ENCODE data around the gene BBS9. TPM values are rescaled to one million over a fixed set of nuclear protein-coding genes. Genes with fewer than 3 reads are reported as not detected.

The BBS9 gene
- 8.6 TPM for polyA plus RNA-seq (2013, experiment 1 of 2)
- 8.4 TPM for polyA plus RNA-seq (2013, experiment 2 of 2)

- Histone ChIP-seq H3K27me3 (ENCODE audit: control insufficient read depth in 1 of 2, insufficient read depth in 1 of 2, low read length in 2 of 2) (no peaks in the 10 kb centered on the region), H4K91ac (ENCODE audit: low read length) (peak within 1 kb of the TSS; percentile 87), H2AFZ (ENCODE audit: low read depth, low read length) (peak within 1 kb of the TSS; percentile 91), H2BK15ac (ENCODE audit: low read depth, poor library complexity, severe bottlenecking) (peak within 1 kb of the TSS; percentile 84), H4K8ac (ENCODE audit: low read length) (peak within 1 kb of the TSS; percentile 94), H3K9ac (ENCODE audit: low read length) (peak within 1 kb of the TSS; percentile 90), H2BK5ac (ENCODE audit: low read depth, low read length, poor library complexity, severe bottlenecking) (no peak within 1 kb of the TSS), H3K27ac (ENCODE audit: low read length, poor library complexity, severe bottlenecking) (peak within 1 kb of the TSS; percentile 52), H3K4me3 (ENCODE audit: insufficient read depth in 1 of 2, low read depth in 1 of 2, low read length in 2 of 2) (peak within 1 kb of the TSS; percentile 72 to 93), H3K18ac (ENCODE audit: low read depth in 1 of 2, low read length in 2 of 2) (peak within 1 kb of the TSS; percentile 89 to 96), H3K36me3 (ENCODE audit: control insufficient read depth in 1 of 2, insufficient read depth in 2 of 2, low read depth in 1 of 2, low read length in 2 of 2) (no peaks in the 10 kb centered on the region), H2BK12ac (ENCODE audit: low read length in 2 of 2) (peak within 1 kb of the TSS in 1 of 2 experiments; percentile 6), H3K4me1 (ENCODE audit: control insufficient read depth, insufficient read depth, low read depth, low read length) (no peaks in the 10 kb centered on the region), H3K4me2 (ENCODE audit: low read length, poor library complexity, severe bottlenecking) (peak within 1 kb of the TSS; percentile 86), H3K14ac (ENCODE audit: low read length in 2 of 2) (peak within 1 kb of the TSS in 1 of 2 experiments; percentile 91), H2AK5ac (ENCODE audit: low read length, severe bottlenecking) (no peak within 1 kb of the TSS), H3K9me3 (ENCODE audit: control insufficient read depth, low read length) (no peaks in the 10 kb centered on the region), H2BK120ac (ENCODE audit: low read depth, low read length) (no peak within 1 kb of the TSS), H3K79me1 (replicated peaks; ENCODE audit: low read length, poor library complexity, severe bottlenecking) (peaks cover 8% of the 10 kb centered on the region), H3K23ac (ENCODE audit: low read length in 2 of 2) (no peak within 1 kb of the TSS), H3K4ac (ENCODE audit: low read depth in 1 of 2, low read length in 2 of 2) (peak within 1 kb of the TSS; percentile 81 to 82)
- peak; percentile 98 for DNase-seq
- under 1% methylated on average over 44 of the region's 57 CpGs for WGBS
Observed at GRCh38 chr7:33128990-33129805, at the start of gene BBS9. TSS of gene BBS9 (plus strand) at chr7:33129564. CDS start at chr7:33146253, 16,689 bp downstream.

GRCh38 chr7:33079763-33080690 is 49.3 kb upstream of the BBS9 start:
- no peaks in the 10 kb centered on the region for H3K9me3 ChIP-seq (ENCODE audit: control insufficient read depth, low read length)
- no peak overlapping the region for H4K8ac ChIP-seq (ENCODE audit: low read length)
- H3K14ac ChIP-seq (ENCODE audit: low read length in 2 of 2) = no peak overlapping the region
- no peak overlapping the region for H2AFZ ChIP-seq (ENCODE audit: low read depth, low read length)
- H3K27ac ChIP-seq (ENCODE audit: low read length, poor library complexity, severe bottlenecking) = no peak overlapping the region
- no peak overlapping the region for H2BK5ac ChIP-seq (ENCODE audit: low read depth, low read length, poor library complexity, severe bottlenecking)
- no peak overlapping the region for H3K9ac ChIP-seq (ENCODE audit: low read length)
- H3K4me2 ChIP-seq (ENCODE audit: low read length, poor library complexity, severe bottlenecking) = no peak overlapping the region
- no peak overlapping the region for H3K18ac ChIP-seq (ENCODE audit: low read depth in 1 of 2, low read length in 2 of 2)
- H3K4me3 ChIP-seq (ENCODE audit: insufficient read depth in 1 of 2, low read depth in 1 of 2, low read length in 2 of 2) = no peak overlapping the region
- H3K27me3 ChIP-seq (ENCODE audit: control insufficient read depth in 1 of 2, insufficient read depth in 1 of 2, low read length in 2 of 2) = peaks cover 3 to 22% of the 10 kb centered on the region in 2 experiments
- no peaks in the 10 kb centered on the region for H3K79me1 ChIP-seq (replicated peaks; ENCODE audit: low read length, poor library complexity, severe bottlenecking)
- H2AK5ac ChIP-seq (ENCODE audit: low read length, severe bottlenecking) = no peak overlapping the region
- H3K4ac ChIP-seq (ENCODE audit: low read depth in 1 of 2, low read length in 2 of 2) = no peak overlapping the region
- H3K23ac ChIP-seq (ENCODE audit: low read length in 2 of 2) = no peak overlapping the region
- no peaks in the 10 kb centered on the region for H3K36me3 ChIP-seq (ENCODE audit: control insufficient read depth in 1 of 2, insufficient read depth in 2 of 2, low read depth in 1 of 2, low read length in 2 of 2)
- H4K91ac ChIP-seq (ENCODE audit: low read length) = no peak overlapping the region
- no peak overlapping the region for H2BK15ac ChIP-seq (ENCODE audit: low read depth, poor library complexity, severe bottlenecking)
- H2BK12ac ChIP-seq (ENCODE audit: low read length in 2 of 2) = no peak overlapping the region
- DNase-seq = no peak
- H2BK120ac ChIP-seq (ENCODE audit: low read depth, low read length) = no peak overlapping the region
- peaks cover 1% of the 10 kb centered on the region for H3K4me1 ChIP-seq (ENCODE audit: control insufficient read depth, insufficient read depth, low read depth, low read length)
- 81% methylated on average over 7 of the region's 9 CpGs for WGBS

GRCh38 chr7:33087356-33087755 is 42.0 kb upstream of the BBS9 start:
- H3K18ac ChIP-seq (ENCODE audit: low read depth in 1 of 2, low read length in 2 of 2) = no peak overlapping the region
- H4K8ac ChIP-seq (ENCODE audit: low read length) = no peak overlapping the region
- H2AK5ac ChIP-seq (ENCODE audit: low read length, severe bottlenecking) = no peak overlapping the region
- no peaks in the 10 kb centered on the region for H3K79me1 ChIP-seq (replicated peaks; ENCODE audit: low read length, poor library complexity, severe bottlenecking)
- no peak overlapping the region for H2BK12ac ChIP-seq (ENCODE audit: low read length in 2 of 2)
- no peak overlapping the region for H3K27ac ChIP-seq (ENCODE audit: low read length, poor library complexity, severe bottlenecking)
- no peak overlapping the region for H3K4ac ChIP-seq (ENCODE audit: low read depth in 1 of 2, low read length in 2 of 2)
- H3K4me3 ChIP-seq (ENCODE audit: insufficient read depth in 1 of 2, low read depth in 1 of 2, low read length in 2 of 2) = no peak overlapping the region
- no peak for DNase-seq
- no peaks in the 10 kb centered on the region for H3K4me1 ChIP-seq (ENCODE audit: control insufficient read depth, insufficient read depth, low read depth, low read length)
- H2BK120ac ChIP-seq (ENCODE audit: low read depth, low read length) = no peak overlapping the region
- no peak overlapping the region for H3K14ac ChIP-seq (ENCODE audit: low read length in 2 of 2)
- no peak overlapping the region for H2AFZ ChIP-seq (ENCODE audit: low read depth, low read length)
- no peak overlapping the region for H4K91ac ChIP-seq (ENCODE audit: low read length)
- H3K23ac ChIP-seq (ENCODE audit: low read length in 2 of 2) = no peak overlapping the region
- no peak overlapping the region for H3K4me2 ChIP-seq (ENCODE audit: low read length, poor library complexity, severe bottlenecking)
- 40% methylated on average over 2 of the region's 2 CpGs for WGBS
- no peak overlapping the region for H2BK15ac ChIP-seq (ENCODE audit: low read depth, poor library complexity, severe bottlenecking)
- no peak overlapping the region for H3K9ac ChIP-seq (ENCODE audit: low read length)
- no peaks in the 10 kb centered on the region for H3K9me3 ChIP-seq (ENCODE audit: control insufficient read depth, low read length)
- H3K27me3 ChIP-seq (ENCODE audit: control insufficient read depth in 1 of 2, insufficient read depth in 1 of 2, low read length in 2 of 2) = no peaks in the 10 kb centered on the region
- no peak overlapping the region for H2BK5ac ChIP-seq (ENCODE audit: low read depth, low read length, poor library complexity, severe bottlenecking)
- no peaks in the 10 kb centered on the region for H3K36me3 ChIP-seq (ENCODE audit: control insufficient read depth in 1 of 2, insufficient read depth in 2 of 2, low read depth in 1 of 2, low read length in 2 of 2)

GRCh38 chr7:33087858-33088257 is 41.5 kb upstream of the BBS9 start:
- H3K27me3 ChIP-seq (ENCODE audit: control insufficient read depth in 1 of 2, insufficient read depth in 1 of 2, low read length in 2 of 2) = no peaks in the 10 kb centered on the region
- H4K8ac ChIP-seq (ENCODE audit: low read length) = no peak overlapping the region
- no peak overlapping the region for H2BK5ac ChIP-seq (ENCODE audit: low read depth, low read length, poor library complexity, severe bottlenecking)
- no peaks in the 10 kb centered on the region for H3K79me1 ChIP-seq (replicated peaks; ENCODE audit: low read length, poor library complexity, severe bottlenecking)
- no peak overlapping the region for H3K4ac ChIP-seq (ENCODE audit: low read depth in 1 of 2, low read length in 2 of 2)
- no peak overlapping the region for H2BK15ac ChIP-seq (ENCODE audit: low read depth, poor library complexity, severe bottlenecking)
- no peak overlapping the region for H4K91ac ChIP-seq (ENCODE audit: low read length)
- no peak overlapping the region for H3K23ac ChIP-seq (ENCODE audit: low read length in 2 of 2)
- no peak overlapping the region for H2AFZ ChIP-seq (ENCODE audit: low read depth, low read length)
- no peak overlapping the region for H2BK120ac ChIP-seq (ENCODE audit: low read depth, low read length)
- no peak overlapping the region for H3K14ac ChIP-seq (ENCODE audit: low read length in 2 of 2)
- no peak overlapping the region for H3K9ac ChIP-seq (ENCODE audit: low read length)
- H2BK12ac ChIP-seq (ENCODE audit: low read length in 2 of 2) = no peak overlapping the region
- H3K4me3 ChIP-seq (ENCODE audit: insufficient read depth in 1 of 2, low read depth in 1 of 2, low read length in 2 of 2) = no peak overlapping the region
- no peak overlapping the region for H3K18ac ChIP-seq (ENCODE audit: low read depth in 1 of 2, low read length in 2 of 2)
- no peaks in the 10 kb centered on the region for H3K4me1 ChIP-seq (ENCODE audit: control insufficient read depth, insufficient read depth, low read depth, low read length)
- peaks cover 0 to under 1% of the 10 kb centered on the region in 2 experiments for H3K36me3 ChIP-seq (ENCODE audit: control insufficient read depth in 1 of 2, insufficient read depth in 2 of 2, low read depth in 1 of 2, low read length in 2 of 2)
- WGBS = 79% methylated on average over 1 of the region's 2 CpGs
- H2AK5ac ChIP-seq (ENCODE audit: low read length, severe bottlenecking) = no peak overlapping the region
- no peak for DNase-seq
- H3K4me2 ChIP-seq (ENCODE audit: low read length, poor library complexity, severe bottlenecking) = no peak overlapping the region
- H3K27ac ChIP-seq (ENCODE audit: low read length, poor library complexity, severe bottlenecking) = no peak overlapping the region
- no peaks in the 10 kb centered on the region for H3K9me3 ChIP-seq (ENCODE audit: control insufficient read depth, low read length)
